PC-3 (cell line): ENCODE data around the gene CLDN18. TPM values are rescaled to one million over a fixed set of nuclear protein-coding genes. Genes with fewer than 3 reads are reported as not detected.

Experiments
- ATAC-seq: fragments of 200-7000 bp; cut with Tn5 transposase; 2 replicates; pipeline ENCODE4 v1.9.1; 2020; ENCODE audit warnings: mild to moderate bottlenecking, moderate library complexity
- BruUV-seq: library from RNA; stranded (reverse); fragments of 400-500 nt; replicated peaks from 2 replicates; lab custom pipeline; 2021; lab: Mats Ljungman, UMichigan
- CTCF ChIA-PET: fragments of 300-600 bp; sonication (Branson Sonifier 250); formaldehyde crosslinking; loops from one replicate; lab custom pipeline; 2022; ENCODE audit warnings: antibody characterized with exemption; lab: Charles Lee
- POLR2A ChIA-PET: fragments of 300-600 bp; sonication (Branson Sonifier 250); formaldehyde crosslinking; loops from one replicate; lab custom pipeline; 2022; ENCODE audit warnings: antibody characterized with exemption; ENCODE audit not compliant: unreplicated experiment; lab: Charles Lee
- DNase-seq: peaks from one replicate; pipeline ENCODE4 v3.0.0-alpha.2; 2015
- H2AFZ ChIP-seq: fragments of 300-600 bp; sonication (generic); 2 replicates; pipeline ENCODE4 v1.6.0; 2016; ENCODE audit warnings: antibody characterized with exemption, low read length
- H3F3A ChIP-seq: fragments of 300-600 bp; sonication (generic); one replicate; pipeline ENCODE4 v1.6.0; 2017; ENCODE audit warnings: antibody characterized with exemption, low read length, control low read depth, mild to moderate bottlenecking; ENCODE audit not compliant: unreplicated experiment
- H3K27ac ChIP-seq: fragments of 300-600 bp; sonication (generic); 2 replicates; pipeline ENCODE4 v1.5.1; 2016; ENCODE audit warnings: mild to moderate bottlenecking, low read length
- H3K27me3 ChIP-seq: fragments of 300-600 bp; sonication (generic); 2 replicates; pipeline ENCODE4 v1.6.1; 2016; ENCODE audit warnings: low read length, mixed read lengths
- H3K36me3 ChIP-seq: fragments of 300-600 bp; sonication (generic); 2 replicates; pipeline ENCODE4 v1.6.1; 2016; ENCODE audit warnings: low read depth, mixed run types, low read length, mixed read lengths
- H3K4me1 ChIP-seq: fragments of 300-600 bp; sonication (generic); 2 replicates; pipeline ENCODE4 v1.5.1; 2016; ENCODE audit warnings: low read length; ENCODE audit not compliant: insufficient read depth
- H3K4me2 ChIP-seq: fragments of 300-600 bp; sonication (generic); 2 replicates; pipeline ENCODE4 v1.6.0; 2016; ENCODE audit warnings: low read length
- H3K4me3 ChIP-seq: fragments of 300-600 bp; sonication (generic); 2 replicates; pipeline ENCODE4 v1.5.1; 2016; ENCODE audit warnings: mild to moderate bottlenecking, low read length, mixed read lengths
- H3K79me2 ChIP-seq: fragments of 300-600 bp; sonication (generic); 2 replicates; pipeline ENCODE4 v1.6.1; 2017; ENCODE audit warnings: low read length, mixed read lengths
- H3K9ac ChIP-seq: fragments of 300-600 bp; sonication (generic); 2 replicates; pipeline ENCODE4 v1.6.0; 2016; ENCODE audit warnings: mild to moderate bottlenecking, low read length
- H3K9me2 ChIP-seq: fragments of 300-600 bp; sonication (generic); replicated peaks from 2 replicates; pipeline ENCODE4 v1.6.1; 2016; ENCODE audit warnings: mixed run types, low read length, mixed read lengths
- H3K9me3 ChIP-seq: fragments of 300-600 bp; sonication (generic); 2 replicates; pipeline ENCODE4 v1.6.1; 2016; ENCODE audit warnings: low read length, mixed read lengths
- H4K20me1 ChIP-seq: fragments of 300-600 bp; sonication (generic); 2 replicates; pipeline ENCODE4 v1.6.1; 2016; ENCODE audit warnings: low read length, mixed read lengths
- EZH2 ChIP-seq: fragments of 300-600 bp; sonication (generic); IDR thresholded peaks from one replicate; pipeline ENCODE4 v1.6.1; 2017; ENCODE audit warnings: antibody characterized with exemption, mild to moderate bottlenecking, low read length; ENCODE audit not compliant: unreplicated experiment
- EZH2phosphoT487 ChIP-seq: fragments of 300-600 bp; sonication (generic); IDR thresholded peaks from 2 replicates; pipeline ENCODE4 v1.6.1; 2018; ENCODE audit warnings: mild to moderate bottlenecking, antibody characterized with exemption, low read length, borderline replicate concordance
- intact Hi-C: fragments of 100-400 bp; cut with micrococcal nuclease; formaldehyde crosslinking; loops from 2 replicates; pipeline ENCODE4 v1.9.0; 2023
- total RNA-seq: library from RNA; depleted of rRNA; stranded (reverse); fragments of >200 nt; gene quantifications from 2 replicates; pipeline ENCODE4 v1.2.3, GENCODE V29; 2014
- TF ChIP-seq, protein P1 (sequence below): fragments of 300-600 bp; sonication (generic); conservative IDR thresholded peaks from 2 replicates; pipeline ENCODE4 v1.5.1; 2017; ENCODE audit warnings: antibody characterized with exemption, low read depth, mild to moderate bottlenecking, low read length

CLDN18 gene
- total RNA-seq, 1 experiment from 2014 or later, result not detected

DNA sequence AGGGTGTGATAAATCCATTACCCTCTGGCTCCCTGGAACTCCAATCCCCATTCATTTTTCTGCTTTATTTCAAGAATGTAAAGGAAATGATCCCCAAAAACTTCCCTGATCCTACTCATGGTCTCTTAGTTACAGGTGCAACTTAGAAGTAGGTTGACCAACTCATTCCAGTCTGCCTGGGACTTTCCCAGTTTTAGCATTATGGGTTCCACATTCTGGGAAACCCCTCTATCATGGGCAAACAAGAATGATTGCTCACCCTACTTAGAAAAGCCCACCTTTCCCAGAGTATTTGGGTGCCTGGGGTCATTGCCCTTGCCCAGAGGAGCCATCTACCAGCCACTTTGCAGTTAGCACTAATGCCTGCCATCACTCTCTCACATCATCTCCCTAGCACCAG is 15.6 kb downstream of the CLDN18 start:
- H3F3A ChIP-seq, result no peaks in the 10 kb centered on the region
- no peaks in the 10 kb centered on the region for H3K36me3 ChIP-seq
- no TSS peak for BruUV-seq
- H2AFZ ChIP-seq, result no peak overlapping the region
- ChIA-PET POLR2A (no interaction called here), CTCF (no interaction called here)
- no peak overlapping the region for H3K4me2 ChIP-seq
- no peaks in the 10 kb centered on the region for H3K4me1 ChIP-seq
- no peak overlapping the region for H3K9ac ChIP-seq
- no peaks in the 10 kb centered on the region for H3K9me3 ChIP-seq
- H3K9me2 ChIP-seq, result no peaks in the 10 kb centered on the region
- H3K4me3 ChIP-seq, result no peak overlapping the region
- intact Hi-C loops, result no loop called here
- no peaks in the 10 kb centered on the region for H4K20me1 ChIP-seq
- TF ChIP-seq EZH2, result no peak
- TF ChIP-seq, protein P1, sequence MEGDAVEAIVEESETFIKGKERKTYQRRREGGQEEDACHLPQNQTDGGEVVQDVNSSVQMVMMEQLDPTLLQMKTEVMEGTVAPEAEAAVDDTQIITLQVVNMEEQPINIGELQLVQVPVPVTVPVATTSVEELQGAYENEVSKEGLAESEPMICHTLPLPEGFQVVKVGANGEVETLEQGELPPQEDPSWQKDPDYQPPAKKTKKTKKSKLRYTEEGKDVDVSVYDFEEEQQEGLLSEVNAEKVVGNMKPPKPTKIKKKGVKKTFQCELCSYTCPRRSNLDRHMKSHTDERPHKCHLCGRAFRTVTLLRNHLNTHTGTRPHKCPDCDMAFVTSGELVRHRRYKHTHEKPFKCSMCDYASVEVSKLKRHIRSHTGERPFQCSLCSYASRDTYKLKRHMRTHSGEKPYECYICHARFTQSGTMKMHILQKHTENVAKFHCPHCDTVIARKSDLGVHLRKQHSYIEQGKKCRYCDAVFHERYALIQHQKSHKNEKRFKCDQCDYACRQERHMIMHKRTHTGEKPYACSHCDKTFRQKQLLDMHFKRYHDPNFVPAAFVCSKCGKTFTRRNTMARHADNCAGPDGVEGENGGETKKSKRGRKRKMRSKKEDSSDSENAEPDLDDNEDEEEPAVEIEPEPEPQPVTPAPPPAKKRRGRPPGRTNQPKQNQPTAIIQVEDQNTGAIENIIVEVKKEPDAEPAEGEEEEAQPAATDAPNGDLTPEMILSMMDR, result no peak
- TF ChIP-seq EZH2phosphoT487, result no peak
- H3K27me3 ChIP-seq, result no peaks in the 10 kb centered on the region
- H3K79me2 ChIP-seq, result no peaks in the 10 kb centered on the region
- DNase-seq (no peak), ATAC-seq (no peak)
- H3K27ac ChIP-seq, result no peak overlapping the region

DNA sequence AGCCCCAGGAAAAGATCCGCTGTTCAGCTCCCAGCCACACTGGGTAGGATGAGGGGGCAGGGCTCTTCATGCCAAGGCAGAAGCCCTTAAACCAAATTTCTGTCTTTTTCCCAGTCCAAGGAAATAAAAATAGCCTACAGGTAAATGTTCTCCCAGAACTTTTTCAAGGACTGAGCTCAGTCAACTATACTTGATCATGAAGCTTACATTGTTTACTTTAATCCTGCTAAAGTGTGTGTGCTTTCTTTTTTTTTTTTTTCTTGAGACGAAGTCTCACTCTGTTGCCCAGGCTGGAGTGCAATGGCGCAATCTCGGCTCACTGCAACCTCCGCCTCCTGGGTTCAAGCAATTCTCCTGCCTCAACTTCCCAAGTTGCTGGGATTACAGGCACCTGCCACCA is 17.9 kb downstream of the CLDN18 start:
- intact Hi-C loops, result no loop called here
- no TSS peak for BruUV-seq
- CTCF ChIA-PET, result no interaction called here

DNA sequence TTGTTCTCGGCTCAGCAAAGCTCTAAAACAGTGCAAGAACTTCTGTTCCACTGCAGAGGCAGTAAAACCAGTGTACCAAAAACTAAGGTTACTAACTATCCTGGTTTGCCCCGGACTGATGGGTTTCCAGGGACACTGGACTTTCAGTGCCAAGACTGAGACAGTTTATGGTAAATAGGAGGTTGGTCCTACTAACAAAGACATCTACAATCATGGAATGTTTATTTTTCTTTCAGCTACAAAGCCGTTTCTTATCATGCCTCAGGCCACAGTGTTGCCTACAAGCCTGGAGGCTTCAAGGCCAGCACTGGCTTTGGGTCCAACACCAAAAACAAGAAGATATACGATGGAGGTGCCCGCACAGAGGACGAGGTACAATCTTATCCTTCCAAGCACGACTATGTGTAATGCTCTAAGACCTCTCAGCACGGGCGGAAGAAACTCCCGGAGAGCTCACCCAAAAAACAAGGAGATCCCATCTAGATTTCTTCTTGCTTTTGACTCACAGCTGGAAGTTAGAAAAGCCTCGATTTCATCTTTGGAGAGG is 20.8 kb downstream of the CLDN18 start:
- Histone ChIP-seq H3K27ac (no peak overlapping the region), H3K4me3 (no peak overlapping the region), H3K27me3 (no peaks in the 10 kb centered on the region), H3K4me1 (no peaks in the 10 kb centered on the region), H3K9me3 (no peaks in the 10 kb centered on the region), H3K9ac (no peak overlapping the region), H3F3A (no peaks in the 10 kb centered on the region), H3K79me2 (no peaks in the 10 kb centered on the region), H3K9me2 (no peaks in the 10 kb centered on the region), H4K20me1 (no peaks in the 10 kb centered on the region), H3K4me2 (no peak overlapping the region), H2AFZ (no peak overlapping the region), H3K36me3 (no peaks in the 10 kb centered on the region)
- intact Hi-C loops, result no loop called here
- BruUV-seq, result no TSS peak
- ATAC-seq, result no peak
- no peak for DNase-seq
- POLR2A ChIA-PET, result interaction anchor here (0.7 kb wide), 1 partner anchor 12 kb away, joined by 3 read pairs; no protein-coding TSS in a partner anchor
- CTCF ChIA-PET, result no interaction called here
- no peak for TF ChIP-seq EZH2phosphoT487

More for the DNA sequence above, 17.9 kb downstream of the CLDN18 start:
- H3K4me3 ChIP-seq, result no peak overlapping the region
- H2AFZ ChIP-seq, result no peak overlapping the region
- H4K20me1 ChIP-seq, result no peaks in the 10 kb centered on the region
- no peaks in the 10 kb centered on the region for H3K36me3 ChIP-seq
- H3K27me3 ChIP-seq, result no peaks in the 10 kb centered on the region
- no peaks in the 10 kb centered on the region for H3K9me2 ChIP-seq
- H3K9me3 ChIP-seq, result no peaks in the 10 kb centered on the region
- no peak overlapping the region for H3K9ac ChIP-seq
- ATAC-seq, result no peak
- no peaks in the 10 kb centered on the region for H3K79me2 ChIP-seq
- no peak overlapping the region for H3K27ac ChIP-seq
- H3F3A ChIP-seq, result no peaks in the 10 kb centered on the region
- no peak for DNase-seq
- POLR2A ChIA-PET, result no interaction called here
- TF ChIP-seq EZH2phosphoT487 (no peak), EZH2 (no peak)
- TF ChIP-seq, protein P1, result no peak
- H3K4me2 ChIP-seq, result no peak overlapping the region
- H3K4me1 ChIP-seq, result no peaks in the 10 kb centered on the region
